CD4-positive, alpha-beta T cell treated with Interleukin-4 for 1 hour (primary cell): Measurements from ENCODE around the gene NKX3-2.
"Not testable (repeated sequence)": the region's sequence is repeated elsewhere in the genome, so short reads cannot be mapped to it uniquely, and the experiment has no call there.

Experiments used
- DNase-seq, 2 donors: peaks; one replicate each; pipeline ENCODE4 v3.0.0-alpha.2; 2020 to 2022

The NKX3-2 gene

GRCh38 chr4:13543839-13544605, at the start of gene NKX3-2:
Gene NKX3-2 (minus strand): TSS chr4:13544508. CDS start chr4:13544414, 94 bp downstream.
- DNase-seq = no peak

DNA sequence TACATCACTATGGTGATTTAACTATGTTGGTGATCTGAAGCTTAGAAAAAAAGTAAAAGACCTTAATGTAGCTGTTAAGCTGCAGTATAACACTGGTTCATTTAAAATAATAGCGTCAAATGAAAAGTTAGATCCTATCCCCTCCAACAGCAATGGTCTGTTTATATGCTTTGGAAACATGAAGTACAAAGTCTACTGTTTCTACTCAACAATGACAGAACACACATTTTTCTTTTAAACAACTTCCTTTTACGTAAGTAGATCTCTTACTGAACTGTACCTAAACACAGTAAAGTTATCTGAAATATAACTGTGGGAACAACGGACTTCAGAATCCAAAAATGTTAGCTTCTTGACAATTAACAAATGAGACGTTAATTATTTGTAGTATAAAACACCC, 47.9 kb upstream of the NKX3-2 start:
- DNase-seq = no peak

DNA sequence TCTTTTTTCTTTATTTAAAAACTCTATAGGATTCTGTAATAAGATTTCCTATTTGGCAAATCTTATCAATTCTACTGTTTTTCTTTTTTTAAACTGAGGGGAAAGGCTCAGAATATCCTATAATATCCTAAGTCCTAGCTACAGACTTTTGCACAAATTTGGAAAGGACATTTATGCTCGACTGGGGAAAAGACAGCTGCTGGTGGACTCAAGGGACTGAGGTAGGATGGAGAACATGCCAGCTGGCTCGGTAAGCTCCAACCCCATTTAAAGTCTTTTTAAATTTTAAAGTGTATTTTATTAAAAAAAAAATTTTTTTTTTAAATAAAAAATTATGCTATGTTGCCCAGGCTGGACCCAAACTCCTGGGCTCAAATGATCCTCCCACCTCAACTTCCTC, 46.5 kb upstream of the NKX3-2 start:
- no peak for DNase-seq

DNA sequence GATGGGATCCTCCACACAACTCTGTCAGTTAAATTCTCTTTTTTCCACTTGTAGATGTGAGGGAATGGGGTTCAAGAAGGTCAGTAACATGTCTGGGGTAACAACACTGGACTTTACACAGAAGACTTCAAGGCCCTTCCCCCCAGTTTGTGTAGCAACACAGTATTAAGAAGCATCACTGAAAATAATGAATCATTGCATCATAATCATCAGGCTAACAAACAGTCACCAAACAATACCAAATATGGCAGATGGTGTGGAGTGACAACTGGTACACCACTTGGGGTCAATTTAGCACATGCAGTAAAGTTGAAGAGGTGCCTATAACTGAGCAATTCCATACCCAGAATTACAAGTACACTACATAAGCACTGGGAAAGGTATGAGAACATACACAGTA, 44.6 kb upstream of the NKX3-2 start:
- DNase-seq = no peak

DNA sequence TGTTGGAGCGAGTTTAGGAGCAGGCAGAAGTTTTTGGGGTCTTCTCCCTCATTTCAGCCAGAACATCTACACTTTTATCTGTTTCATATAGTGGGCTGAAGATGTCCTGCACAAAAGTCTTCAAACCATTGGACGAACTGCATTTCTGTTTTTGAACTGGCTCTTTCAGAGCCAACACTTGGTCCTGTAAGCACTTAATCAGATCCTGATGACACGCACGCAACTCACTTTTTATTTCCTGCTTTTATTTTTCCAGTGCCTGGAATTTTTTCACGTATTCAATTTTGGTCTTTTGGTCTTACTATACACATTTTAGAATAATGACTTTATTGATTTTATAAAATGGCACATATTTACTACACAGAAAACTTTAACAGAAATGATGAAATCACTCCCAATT, 40.2 kb upstream of the NKX3-2 start:
- DNase-seq = no peak

DNA sequence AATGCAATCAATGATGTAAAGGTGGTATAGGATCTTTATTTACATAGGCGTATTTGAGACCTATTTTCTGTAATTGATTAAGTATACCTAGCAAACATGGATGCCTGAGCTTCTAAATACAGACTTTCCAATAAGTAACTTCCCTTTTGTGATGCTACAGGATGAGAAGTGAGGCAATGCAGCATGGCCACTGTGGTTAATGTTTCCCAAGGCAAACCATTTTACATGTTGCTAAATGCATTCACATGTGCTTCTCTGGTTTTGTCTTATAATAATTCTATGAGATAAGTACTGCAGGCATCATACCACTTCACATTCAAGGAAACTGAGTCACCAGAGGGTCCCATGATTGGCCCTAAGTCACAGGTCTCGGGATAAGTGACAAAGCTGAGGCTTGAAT, 35.7 kb upstream of the NKX3-2 start:
- no peak for DNase-seq

DNA sequence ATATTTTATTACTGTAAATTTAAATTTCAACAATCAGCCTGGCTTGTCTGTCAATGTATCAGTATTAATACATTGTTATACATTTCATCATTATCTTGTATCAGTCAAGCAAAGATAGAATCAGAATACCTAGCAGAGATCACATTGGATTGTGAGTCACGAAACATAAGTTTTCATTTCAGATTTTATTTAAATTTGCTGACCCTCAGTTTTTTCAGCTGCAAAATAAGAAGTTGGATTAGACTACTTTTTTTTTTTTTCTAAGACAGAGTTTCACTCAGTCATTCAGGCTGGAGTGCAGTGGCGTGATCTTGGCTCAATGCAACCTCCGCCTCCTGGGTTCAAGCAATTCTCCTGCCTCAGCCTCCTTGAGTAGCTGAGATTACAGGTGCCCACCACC, 33.4 kb upstream of the NKX3-2 start:
- no peak for DNase-seq

- DNase-seq = no peak
These were observed 26.6 kb upstream of the NKX3-2 start for GRCh38 chr4:13570916-13571315.

GRCh38 chr4:13567125-13567524, 22.8 kb upstream of the NKX3-2 start:
- DNase-seq = no peak

- no peak for DNase-seq
These were observed 18.6 kb upstream of the NKX3-2 start for GRCh38 chr4:13562876-13563275.

DNA sequence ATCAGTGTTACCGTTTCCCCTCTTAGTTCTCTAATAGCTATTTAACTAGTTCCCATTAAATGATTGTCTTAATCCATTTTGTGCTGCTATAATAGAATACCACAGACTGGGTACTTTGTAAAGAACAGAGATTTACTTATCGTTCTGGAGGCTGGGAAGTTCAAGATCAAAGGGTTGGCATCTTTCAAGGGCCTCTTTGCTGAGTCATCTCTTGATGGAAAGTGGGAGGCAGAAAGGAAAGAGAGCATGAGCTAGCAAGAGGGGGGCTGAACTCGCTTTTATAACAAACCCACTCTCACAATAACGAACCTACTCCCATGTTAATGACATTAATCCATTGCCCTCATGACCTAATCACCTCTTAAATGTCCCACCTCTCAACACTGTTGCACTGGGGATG, 17.4 kb upstream of the NKX3-2 start:
- no peak for DNase-seq

GRCh38 chr4:13560111-13560510, 15.8 kb upstream of the NKX3-2 start:
- not testable (repeated sequence) for DNase-seq

DNA sequence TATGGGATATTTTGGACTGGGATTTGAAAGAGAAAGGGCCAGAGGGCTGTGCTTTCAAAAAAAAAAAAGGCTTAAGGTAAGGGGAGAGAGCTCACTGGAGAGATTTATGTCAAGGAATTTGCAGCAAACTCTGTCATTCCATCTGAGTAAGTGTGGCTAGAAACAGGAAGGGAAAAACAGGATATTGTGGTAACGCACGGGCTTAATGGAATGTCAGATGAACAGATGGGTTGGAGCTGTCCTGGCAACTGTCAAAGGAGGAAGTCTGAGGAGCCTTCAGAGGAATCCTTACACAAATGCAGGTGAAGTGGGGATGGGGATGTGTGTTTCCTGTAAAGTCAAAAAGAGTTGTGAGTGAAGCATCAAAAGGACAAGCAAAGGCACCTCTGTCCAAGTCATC, 15.1 kb upstream of the NKX3-2 start:
- no peak for DNase-seq

GRCh38 chr4:13558881-13559280, 14.6 kb upstream of the NKX3-2 start:
- DNase-seq = no peak

GRCh38 chr4:13555325-13555724, 11.0 kb upstream of the NKX3-2 start:
- DNase-seq = no peak

- no peak for DNase-seq
These were observed 8.8 kb upstream of the NKX3-2 start for GRCh38 chr4:13553081-13553480.

DNA sequence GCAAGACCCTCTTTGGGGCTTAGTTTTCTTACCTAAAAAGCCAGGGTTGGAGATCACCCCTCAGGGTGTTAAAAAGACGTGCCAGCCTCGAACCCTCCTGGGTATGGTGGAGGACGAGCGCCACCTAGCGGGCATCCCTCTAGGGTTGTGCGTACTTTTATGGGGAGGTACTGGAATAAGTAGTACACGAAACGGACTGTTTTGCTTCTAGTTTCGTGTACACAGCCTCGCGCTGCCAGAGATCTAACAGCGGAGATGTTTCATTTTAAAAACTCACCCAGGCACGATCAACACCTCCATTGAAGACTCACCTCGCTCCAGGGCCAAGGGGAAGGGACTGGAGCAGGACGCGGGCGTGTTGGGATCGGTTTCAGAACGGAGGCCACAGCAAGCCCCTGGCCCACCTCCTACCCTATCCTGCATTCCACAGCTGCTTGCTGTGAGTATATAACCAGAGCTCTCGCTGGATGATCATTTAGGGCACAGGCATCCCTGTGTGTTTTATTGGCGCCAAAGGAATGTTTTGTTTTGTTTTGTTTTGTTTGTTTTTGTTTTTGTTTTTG, 4.8 kb upstream of the NKX3-2 start:
- peak; percentile 77 to 78 for DNase-seq

GRCh38 chr4:13548059-13548983, 4.0 kb upstream of the NKX3-2 start:
- no peak for DNase-seq

DNA sequence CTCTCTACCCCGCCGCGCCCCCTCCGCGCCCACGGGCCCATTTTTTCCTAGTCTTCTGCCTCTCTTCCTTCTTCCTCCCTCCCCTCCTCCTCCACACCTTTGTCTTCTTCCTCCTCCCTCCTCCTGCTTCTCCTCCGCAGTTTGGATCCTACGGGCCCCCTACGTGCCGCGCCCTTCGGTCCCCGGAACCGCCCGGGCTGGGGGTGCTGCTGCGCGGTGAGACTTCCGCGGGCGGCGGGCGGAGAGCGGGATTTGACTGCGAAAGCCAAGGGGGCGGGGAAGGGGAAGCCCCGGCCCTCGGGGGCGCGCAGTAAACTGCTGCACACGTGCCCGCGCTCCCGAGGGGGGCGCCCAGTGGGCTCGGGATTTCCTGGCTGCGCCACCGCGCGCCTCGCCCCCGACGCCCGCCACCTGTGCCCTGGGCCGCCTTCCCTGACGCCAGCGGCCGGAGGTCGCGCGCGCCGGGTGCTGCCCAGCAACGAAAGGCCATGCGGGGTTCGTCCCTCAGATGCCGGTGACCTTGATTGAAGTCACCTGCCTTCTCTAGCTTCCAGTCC, 3.3 kb upstream of the NKX3-2 start:
- DNase-seq = peak in 1 of 2 donors; percentile 28

DNA sequence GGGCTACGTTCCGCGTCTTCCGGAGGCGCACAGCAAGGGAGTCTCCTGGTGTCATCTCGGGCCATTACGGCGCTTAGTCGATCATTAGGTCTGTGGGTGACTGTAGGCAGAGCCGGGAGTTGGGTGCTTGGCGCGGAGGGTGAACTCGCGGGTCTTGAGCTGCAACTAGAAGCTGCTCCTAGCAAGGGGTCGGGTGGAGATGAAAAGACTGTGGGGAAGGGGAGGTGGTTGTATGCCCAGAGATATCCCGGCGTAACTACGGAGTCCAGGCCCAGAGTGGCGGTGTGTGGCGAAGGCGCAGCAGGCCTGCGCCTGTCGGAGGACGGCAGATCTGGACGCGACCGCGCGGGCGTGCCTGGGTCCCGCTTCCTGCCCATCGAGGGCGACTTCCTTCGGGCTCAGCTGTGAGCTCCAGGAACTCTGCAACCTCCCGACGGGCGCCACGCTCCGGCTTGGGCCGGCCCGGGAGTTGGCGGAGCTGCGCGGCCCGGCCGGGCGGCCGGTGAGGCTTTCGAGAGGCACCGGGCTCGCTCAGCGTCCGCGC, 2.7 kb upstream of the NKX3-2 start:
- no peak for DNase-seq

- no peak for DNase-seq
These were observed 2.0 kb upstream of the NKX3-2 start for GRCh38 chr4:13546142-13546940.

GRCh38 chr4:13545394-13545808, 1.1 kb upstream of the NKX3-2 start:
- DNase-seq = no peak
